Measurements from ENCODE around the gene CACYBP. TPM values are rescaled to one million over a fixed set of nuclear protein-coding genes. Genes with fewer than 3 reads are reported as not detected.

Gene CACYBP
- total and polyA plus RNA-seq, 2 of the 13 experiments (the other 11 are each of a cell fraction or from before 2014, with no cell fraction given), result 18.4 to 183 TPM

DNA sequence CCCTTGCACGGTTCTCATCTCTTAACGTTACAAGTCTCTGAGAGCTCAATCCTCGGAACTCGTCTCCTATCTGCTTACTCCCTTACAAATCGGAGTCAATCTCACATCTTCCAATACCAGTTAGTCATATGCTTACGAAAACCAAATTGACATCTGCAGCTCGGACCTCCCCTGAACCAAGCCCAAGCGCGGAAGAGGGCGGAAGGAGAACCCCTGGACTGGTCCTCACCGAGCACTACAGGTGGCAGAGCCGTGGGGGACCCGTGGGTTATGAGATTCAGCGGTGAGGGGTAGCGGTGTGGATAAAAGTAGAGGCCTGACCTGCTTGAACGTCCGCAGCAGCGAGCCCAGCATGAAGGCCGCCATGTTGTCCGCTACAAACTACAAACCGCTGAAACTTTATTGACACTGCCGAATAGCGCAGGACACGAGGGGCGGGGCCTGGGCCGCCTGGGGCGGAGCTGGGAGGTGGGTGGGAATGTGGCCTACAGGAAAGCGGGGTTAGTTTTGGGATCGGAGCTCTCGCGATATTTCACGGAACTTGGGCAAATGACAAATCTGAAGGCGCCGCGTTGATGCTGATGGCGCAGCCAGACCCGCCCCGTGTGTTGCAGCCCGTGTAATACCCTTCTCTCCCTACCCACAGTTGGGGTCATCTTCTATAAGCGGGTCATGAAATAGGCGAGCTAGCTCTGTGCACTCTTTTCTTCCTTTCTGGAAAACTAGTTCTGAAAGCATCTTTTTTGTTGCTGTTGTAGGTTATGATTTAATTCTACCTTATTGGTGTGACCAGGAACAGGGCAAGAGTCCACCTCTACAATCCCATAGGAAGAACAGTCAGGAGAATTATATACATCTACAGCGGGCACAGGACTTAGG, 23.5 kb downstream of the CACYBP start, which contains the start of gene MRPS14 (continued):
- TF ChIP-seq FOXA1 (IDR thresholded peaks at IDR 0.05), result no peak
- TF ChIP-seq FOXA1 (CRISPR knock-in tag; IDR thresholded peaks at IDR 0.05), result peak; percentile 66
- no peak for TF ChIP-seq ZNF572 (CRISPR knock-in tag; IDR thresholded peaks at IDR 0.05)
- TF ChIP-seq ZNF431 (CRISPR knock-in tag; IDR thresholded peaks at IDR 0.05; ENCODE audit: borderline replicate concordance, low read depth), result peak; percentile 64; the same call in 1 of the 2 replicates
- no peak for TF ChIP-seq MAFG (CRISPR knock-in tag; IDR thresholded peaks at IDR 0.05)
- TF ChIP-seq, protein P1, sequence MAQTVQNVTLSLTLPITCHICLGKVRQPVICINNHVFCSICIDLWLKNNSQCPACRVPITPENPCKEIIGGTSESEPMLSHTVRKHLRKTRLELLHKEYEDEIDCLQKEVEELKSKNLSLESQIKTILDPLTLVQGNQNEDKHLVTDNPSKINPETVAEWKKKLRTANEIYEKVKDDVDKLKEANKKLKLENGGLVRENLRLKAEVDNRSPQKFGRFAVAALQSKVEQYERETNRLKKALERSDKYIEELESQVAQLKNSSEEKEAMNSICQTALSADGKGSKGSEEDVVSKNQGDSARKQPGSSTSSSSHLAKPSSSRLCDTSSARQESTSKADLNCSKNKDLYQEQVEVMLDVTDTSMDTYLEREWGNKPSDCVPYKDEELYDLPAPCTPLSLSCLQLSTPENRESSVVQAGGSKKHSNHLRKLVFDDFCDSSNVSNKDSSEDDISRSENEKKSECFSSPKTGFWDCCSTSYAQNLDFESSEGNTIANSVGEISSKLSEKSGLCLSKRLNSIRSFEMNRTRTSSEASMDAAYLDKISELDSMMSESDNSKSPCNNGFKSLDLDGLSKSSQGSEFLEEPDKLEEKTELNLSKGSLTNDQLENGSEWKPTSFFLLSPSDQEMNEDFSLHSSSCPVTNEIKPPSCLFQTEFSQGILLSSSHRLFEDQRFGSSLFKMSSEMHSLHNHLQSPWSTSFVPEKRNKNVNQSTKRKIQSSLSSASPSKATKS (CRISPR knock-in tag; IDR thresholded peaks at IDR 0.05), result no peak
- TF ChIP-seq, protein P2, sequence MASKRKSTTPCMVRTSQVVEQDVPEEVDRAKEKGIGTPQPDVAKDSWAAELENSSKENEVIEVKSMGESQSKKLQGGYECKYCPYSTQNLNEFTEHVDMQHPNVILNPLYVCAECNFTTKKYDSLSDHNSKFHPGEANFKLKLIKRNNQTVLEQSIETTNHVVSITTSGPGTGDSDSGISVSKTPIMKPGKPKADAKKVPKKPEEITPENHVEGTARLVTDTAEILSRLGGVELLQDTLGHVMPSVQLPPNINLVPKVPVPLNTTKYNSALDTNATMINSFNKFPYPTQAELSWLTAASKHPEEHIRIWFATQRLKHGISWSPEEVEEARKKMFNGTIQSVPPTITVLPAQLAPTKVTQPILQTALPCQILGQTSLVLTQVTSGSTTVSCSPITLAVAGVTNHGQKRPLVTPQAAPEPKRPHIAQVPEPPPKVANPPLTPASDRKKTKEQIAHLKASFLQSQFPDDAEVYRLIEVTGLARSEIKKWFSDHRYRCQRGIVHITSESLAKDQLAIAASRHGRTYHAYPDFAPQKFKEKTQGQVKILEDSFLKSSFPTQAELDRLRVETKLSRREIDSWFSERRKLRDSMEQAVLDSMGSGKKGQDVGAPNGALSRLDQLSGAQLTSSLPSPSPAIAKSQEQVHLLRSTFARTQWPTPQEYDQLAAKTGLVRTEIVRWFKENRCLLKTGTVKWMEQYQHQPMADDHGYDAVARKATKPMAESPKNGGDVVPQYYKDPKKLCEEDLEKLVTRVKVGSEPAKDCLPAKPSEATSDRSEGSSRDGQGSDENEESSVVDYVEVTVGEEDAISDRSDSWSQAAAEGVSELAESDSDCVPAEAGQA (IDR thresholded peaks at IDR 0.05; ENCODE audit: low read depth), result peak; percentile 85
- TF ChIP-seq, protein P2 (CRISPR knock-in tag; IDR thresholded peaks at IDR 0.05; ENCODE audit: borderline replicate concordance), result no peak
- TF ChIP-seq NR3C1 (CRISPR knock-in tag; IDR thresholded peaks at IDR 0.05), result no peak
- TF ChIP-seq, protein P3, sequence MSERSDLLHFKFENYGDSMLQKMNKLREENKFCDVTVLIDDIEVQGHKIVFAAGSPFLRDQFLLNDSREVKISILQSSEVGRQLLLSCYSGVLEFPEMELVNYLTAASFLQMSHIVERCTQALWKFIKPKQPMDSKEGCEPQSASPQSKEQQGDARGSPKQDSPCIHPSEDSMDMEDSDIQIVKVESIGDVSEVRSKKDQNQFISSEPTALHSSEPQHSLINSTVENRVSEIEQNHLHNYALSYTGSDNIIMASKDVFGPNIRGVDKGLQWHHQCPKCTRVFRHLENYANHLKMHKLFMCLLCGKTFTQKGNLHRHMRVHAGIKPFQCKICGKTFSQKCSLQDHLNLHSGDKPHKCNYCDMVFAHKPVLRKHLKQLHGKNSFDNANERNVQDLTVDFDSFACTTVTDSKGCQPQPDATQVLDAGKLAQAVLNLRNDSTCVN (CRISPR knock-in tag; IDR thresholded peaks at IDR 0.05; ENCODE audit: borderline replicate concordance), result no peak
- no peak for TF ChIP-seq GATA4 (IDR thresholded peaks at IDR 0.05; ENCODE audit: borderline replicate concordance, low read depth)
- no peak for TF ChIP-seq ZEB1 (IDR thresholded peaks at IDR 0.05; ENCODE audit: insufficient replicate concordance, low read depth)
- TF ChIP-seq PHF20 (CRISPR knock-in tag; IDR thresholded peaks at IDR 0.05), result peak; percentile 91
- peak; percentile 61; the same call in 1 of the 2 replicates for TF ChIP-seq ZNF816 (CRISPR knock-in tag; IDR thresholded peaks at IDR 0.05; ENCODE audit: borderline replicate concordance)
- no peak for TF ChIP-seq ZNF432 (CRISPR knock-in tag; IDR thresholded peaks at IDR 0.05; ENCODE audit: borderline replicate concordance)
- no peak for TF ChIP-seq IKZF1 (IDR thresholded peaks at IDR 0.05)
- TF ChIP-seq SRSF9 (IDR thresholded peaks at IDR 0.05; ENCODE audit: borderline replicate concordance, insufficient read depth, low read depth, low read length, poor library complexity, severe bottlenecking), result no peak
- no peak for TF ChIP-seq FOXM1 (CRISPR knock-in tag; IDR thresholded peaks at IDR 0.05)

Measured in HepG2 (cell line).